ENCODE measurements around the gene NKPD1.

The NKPD1 gene

GRCh38 chr19:45147835-45148676 lies 12.7 kb downstream of the NKPD1 start:
- H3K27ac ChIP-seq: peak overlapping the region; percentile 62
- ChIA-PET POLR2A (ENCODE audit: low non-redundant PET) (interaction anchor here (0.7 kb wide), 1 partner anchor 119 kb away, joined by 3 read pairs; no protein-coding TSS in a partner anchor), CTCF (interaction anchor here (1.2 kb wide), 1 partner anchor 101 kb away, joined by 3 read pairs; no protein-coding TSS in a partner anchor)
- TF ChIP-seq CTCF (conservative IDR thresholded peaks at IDR 0.05; ENCODE audit: low read depth): no peak
- no peak for DNase-seq (ENCODE audit: low spot score)

DNA sequence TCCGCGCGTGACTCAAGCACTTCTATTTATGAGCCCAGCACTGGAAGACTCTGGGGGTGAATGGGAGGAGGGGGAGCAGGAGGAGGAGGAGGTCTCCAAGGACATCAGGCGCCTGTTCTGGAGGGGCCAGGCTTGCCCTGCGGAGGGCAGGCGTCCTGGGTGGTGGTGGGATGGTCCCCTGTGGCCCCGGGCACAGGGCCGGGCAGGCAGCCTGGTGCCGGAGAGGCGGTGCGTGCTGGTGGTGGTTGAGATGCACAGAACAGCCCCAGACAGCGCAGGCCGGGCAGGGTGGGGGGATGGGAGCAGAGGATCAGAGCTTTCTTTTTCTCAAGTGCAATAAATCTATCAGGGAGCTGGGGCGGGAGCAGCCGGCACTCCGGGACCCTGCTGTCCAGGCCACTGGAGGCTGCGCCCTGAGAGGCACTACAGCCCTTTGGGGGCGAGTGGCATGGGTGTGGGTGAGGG lies 14.0 kb downstream of the NKPD1 start:
- peak overlapping the region; percentile 20 for H3K27ac ChIP-seq
- ChIA-PET POLR2A (ENCODE audit: low non-redundant PET) (interaction anchor here (0.8 kb wide), 1 partner anchor 103 kb away, joined by 8 read pairs; no protein-coding TSS in a partner anchor), CTCF (interaction anchor here (0.7 to 1.1 kb wide), 2 partner anchors 12 to 16 kb away, joined by 3 to 4 read pairs; no protein-coding TSS in a partner anchor)
- no peak for TF ChIP-seq CTCF (conservative IDR thresholded peaks at IDR 0.05; ENCODE audit: low read depth)
- DNase-seq (ENCODE audit: low spot score): no peak

DNA sequence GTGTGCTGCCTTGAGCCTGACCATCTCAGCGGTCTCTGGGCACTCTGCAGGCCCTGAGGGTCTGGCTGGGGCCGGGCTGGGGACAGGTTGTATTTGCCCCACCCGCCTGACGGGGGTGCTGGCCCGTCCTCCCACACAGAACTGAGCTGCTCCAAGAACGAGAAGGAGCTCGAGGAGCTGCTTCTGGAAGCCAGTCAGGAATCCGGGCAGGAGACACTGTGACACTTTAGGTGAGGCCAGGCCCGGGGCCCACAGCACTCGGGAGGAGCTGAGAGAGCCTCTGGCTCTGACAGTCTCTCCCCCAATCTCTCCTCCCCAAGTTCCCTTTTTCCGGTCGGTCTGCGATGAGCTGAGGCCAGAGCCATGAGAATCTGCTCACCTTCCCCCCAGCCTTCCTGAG lies 14.5 kb downstream of the NKPD1 start:
- ChIA-PET CTCF (interaction anchor here (1.1 kb wide), 1 partner anchor 16 kb away, joined by 3 read pairs; no protein-coding TSS in a partner anchor), POLR2A (ENCODE audit: low non-redundant PET) (interaction anchor here (0.8 kb wide), 1 partner anchor 103 kb away, joined by 8 read pairs; no protein-coding TSS in a partner anchor)
- no peak for DNase-seq (ENCODE audit: low spot score)
- H3K27ac ChIP-seq: peak overlapping the region; percentile 20
- TF ChIP-seq CTCF (conservative IDR thresholded peaks at IDR 0.05; ENCODE audit: low read depth): no peak

DNA sequence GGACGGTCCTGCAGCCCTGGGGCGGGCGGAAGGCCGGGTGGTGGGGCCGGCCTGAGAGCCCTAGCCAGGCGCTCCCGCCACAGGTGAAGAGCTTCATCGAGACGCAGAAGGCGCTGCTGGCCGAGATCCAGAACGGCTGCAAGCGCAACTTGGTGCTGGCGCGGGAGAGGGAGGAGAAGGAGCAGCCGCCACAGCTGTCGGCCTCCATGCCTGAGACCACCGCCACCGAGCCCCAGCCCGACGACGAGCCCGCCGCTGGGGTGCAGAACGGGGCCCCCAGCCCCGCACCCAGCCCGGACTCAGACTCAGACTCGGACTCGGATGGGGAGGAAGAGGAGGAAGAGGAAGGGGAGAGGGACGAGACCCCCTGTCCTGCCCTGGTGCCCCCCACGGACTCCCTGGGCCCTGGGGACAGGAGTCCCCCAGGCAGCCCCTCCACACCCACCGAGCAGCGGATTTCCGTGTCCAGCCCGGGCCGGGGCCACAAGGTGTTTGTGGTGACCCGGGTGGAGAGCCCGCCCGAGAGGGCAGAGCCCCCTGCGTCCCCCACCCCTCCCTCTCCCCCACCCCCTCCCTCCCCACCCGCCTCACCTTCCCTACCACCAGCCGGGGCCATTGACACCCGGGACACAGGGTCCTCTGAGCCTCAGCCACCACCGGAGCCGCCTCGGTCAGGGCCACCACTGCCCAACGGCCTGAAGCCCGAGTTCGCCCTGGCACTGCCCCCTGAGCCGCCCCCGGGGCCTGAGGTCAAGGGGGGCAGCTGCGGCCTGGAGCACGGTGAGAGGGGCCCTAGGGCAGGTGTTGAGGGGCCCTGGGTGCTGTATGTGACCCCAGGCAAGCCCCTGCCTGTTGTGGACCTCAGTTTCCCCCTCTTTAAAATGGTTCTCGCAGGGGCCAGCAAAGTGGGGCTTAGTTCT lies 15.3 kb downstream of the NKPD1 start:
- peak overlapping the region; percentile 20 for H3K27ac ChIP-seq
- CTCF ChIA-PET: no interaction called here
- POLR2A ChIA-PET (ENCODE audit: low non-redundant PET): no interaction called here
- DNase-seq (ENCODE audit: low spot score): no peak
- no peak for TF ChIP-seq CTCF (conservative IDR thresholded peaks at IDR 0.05; ENCODE audit: low read depth)

- no peak for DNase-seq (ENCODE audit: low spot score)
- CTCF ChIA-PET: interaction anchor here (0.5 to 0.7 kb wide), 4 partner anchors 34 to 553 kb away, joined by 5 to 6 read pairs (median 5); partner anchors contain the start of genes BLOC1S3 and PPM1N
- H3K27ac ChIP-seq: peak overlapping the region; percentile 55; the same call in 1 of the 2 replicates
- no peak for TF ChIP-seq CTCF (conservative IDR thresholded peaks at IDR 0.05; ENCODE audit: low read depth)
- POLR2A ChIA-PET (ENCODE audit: low non-redundant PET): no interaction called here
Measured at GRCh38 chr19:45144431-45145269, 16.1 kb downstream of the NKPD1 start.
